AG09309 (cell line): ENCODE measurements around the gene EFR3B.

Experiments
- DNase-seq: peaks from one replicate; pipeline ENCODE4 v3.0.0-alpha.2; 2010; ENCODE audit warnings: low read depth
- H3K4me3 ChIP-seq: 2 replicates; pipeline ENCODE4 v1.5.1; 2011; ENCODE audit warnings: mild to moderate bottlenecking, low read depth, low read length, moderate library complexity; ENCODE audit not compliant: control insufficient read depth
- TF ChIP-seq, protein P1 (sequence below): IDR thresholded peaks from 2 replicates; pipeline ENCODE4 v1.5.1; 2011; ENCODE audit warnings: mild to moderate bottlenecking, low read depth, low read length, inconsistent platforms; ENCODE audit not compliant: insufficient read depth, control insufficient read depth; ENCODE audit errors: missing control alignments

Gene EFR3B

GRCh38 chr2:25076749-25077148, 34.9 kb downstream of the EFR3B start:
- no peak for DNase-seq
- H3K4me3 ChIP-seq, result no peak overlapping the region
- TF ChIP-seq, protein P1, sequence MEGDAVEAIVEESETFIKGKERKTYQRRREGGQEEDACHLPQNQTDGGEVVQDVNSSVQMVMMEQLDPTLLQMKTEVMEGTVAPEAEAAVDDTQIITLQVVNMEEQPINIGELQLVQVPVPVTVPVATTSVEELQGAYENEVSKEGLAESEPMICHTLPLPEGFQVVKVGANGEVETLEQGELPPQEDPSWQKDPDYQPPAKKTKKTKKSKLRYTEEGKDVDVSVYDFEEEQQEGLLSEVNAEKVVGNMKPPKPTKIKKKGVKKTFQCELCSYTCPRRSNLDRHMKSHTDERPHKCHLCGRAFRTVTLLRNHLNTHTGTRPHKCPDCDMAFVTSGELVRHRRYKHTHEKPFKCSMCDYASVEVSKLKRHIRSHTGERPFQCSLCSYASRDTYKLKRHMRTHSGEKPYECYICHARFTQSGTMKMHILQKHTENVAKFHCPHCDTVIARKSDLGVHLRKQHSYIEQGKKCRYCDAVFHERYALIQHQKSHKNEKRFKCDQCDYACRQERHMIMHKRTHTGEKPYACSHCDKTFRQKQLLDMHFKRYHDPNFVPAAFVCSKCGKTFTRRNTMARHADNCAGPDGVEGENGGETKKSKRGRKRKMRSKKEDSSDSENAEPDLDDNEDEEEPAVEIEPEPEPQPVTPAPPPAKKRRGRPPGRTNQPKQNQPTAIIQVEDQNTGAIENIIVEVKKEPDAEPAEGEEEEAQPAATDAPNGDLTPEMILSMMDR, result no peak

DNA sequence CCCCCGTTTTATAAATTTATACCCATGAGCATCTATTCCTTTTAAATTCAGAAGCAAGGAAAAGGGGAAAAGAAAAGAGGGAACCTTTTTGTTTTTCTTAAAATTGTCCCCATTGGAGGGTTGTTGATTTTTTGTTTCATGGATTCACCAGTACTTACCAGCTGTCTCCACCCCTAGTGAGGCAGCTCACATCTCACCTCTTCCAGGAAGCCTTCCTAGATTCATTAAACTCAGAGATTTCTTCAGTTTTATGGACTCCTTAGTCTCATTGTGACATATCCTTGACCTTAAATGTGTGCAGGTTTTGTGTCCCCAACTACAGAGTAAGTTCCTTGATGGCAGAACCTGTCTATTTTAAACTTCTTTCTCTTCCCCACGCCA, 35.9 kb downstream of the EFR3B start:
- H3K4me3 ChIP-seq, result no peak overlapping the region
- DNase-seq, result no peak
- TF ChIP-seq, protein P1, result no peak

DNA sequence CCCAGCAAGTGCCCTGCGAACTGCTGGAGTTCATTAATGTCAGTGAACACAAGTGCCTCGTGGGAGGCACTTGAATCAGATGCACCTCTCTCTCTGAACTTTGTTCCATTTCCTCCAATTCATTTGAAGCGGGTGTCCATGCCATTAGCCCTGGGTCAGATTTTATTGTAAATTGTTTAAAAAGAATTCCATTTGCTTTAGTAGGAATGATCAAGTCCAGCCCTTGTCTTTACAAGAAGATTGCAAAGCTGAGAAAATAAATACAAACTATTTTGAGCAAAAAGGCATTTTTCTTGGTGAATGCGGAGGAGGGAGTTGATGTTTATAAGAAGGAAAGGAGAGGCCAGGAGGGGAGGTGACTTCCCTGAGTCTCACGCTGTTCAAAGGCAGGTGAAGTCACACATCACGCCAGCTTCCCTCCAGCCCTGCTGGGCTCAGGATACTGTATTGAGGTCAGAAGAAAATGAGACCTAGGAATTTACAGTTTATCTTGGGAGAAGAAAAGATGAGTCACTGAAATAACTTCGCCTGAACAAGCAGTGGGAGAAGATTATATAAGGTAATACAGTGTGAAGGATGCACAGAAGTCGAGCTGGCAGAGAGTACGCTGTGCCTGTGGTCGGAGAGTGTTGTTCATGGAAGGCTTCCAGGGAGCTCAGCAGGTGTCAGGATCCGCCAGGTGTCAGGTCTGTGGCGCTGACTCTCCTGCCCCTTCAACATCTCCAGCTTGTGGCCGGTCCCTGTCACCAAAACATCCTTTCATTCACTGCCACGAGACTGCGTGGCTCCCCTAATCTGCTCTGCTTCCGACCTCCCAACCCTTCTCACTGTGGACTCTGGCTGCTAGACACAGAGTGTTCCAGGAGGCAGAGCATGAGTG, 36.5 kb downstream of the EFR3B start:
- peak; percentile 35 for DNase-seq
- TF ChIP-seq, protein P1, result no peak
- H3K4me3 ChIP-seq, result no peak overlapping the region

- TF ChIP-seq, protein P1, result no peak
- DNase-seq, result no peak
- H3K4me3 ChIP-seq, result no peak overlapping the region
These were observed 37.3 kb downstream of the EFR3B start for GRCh38 chr2:25079050-25079635.

DNA sequence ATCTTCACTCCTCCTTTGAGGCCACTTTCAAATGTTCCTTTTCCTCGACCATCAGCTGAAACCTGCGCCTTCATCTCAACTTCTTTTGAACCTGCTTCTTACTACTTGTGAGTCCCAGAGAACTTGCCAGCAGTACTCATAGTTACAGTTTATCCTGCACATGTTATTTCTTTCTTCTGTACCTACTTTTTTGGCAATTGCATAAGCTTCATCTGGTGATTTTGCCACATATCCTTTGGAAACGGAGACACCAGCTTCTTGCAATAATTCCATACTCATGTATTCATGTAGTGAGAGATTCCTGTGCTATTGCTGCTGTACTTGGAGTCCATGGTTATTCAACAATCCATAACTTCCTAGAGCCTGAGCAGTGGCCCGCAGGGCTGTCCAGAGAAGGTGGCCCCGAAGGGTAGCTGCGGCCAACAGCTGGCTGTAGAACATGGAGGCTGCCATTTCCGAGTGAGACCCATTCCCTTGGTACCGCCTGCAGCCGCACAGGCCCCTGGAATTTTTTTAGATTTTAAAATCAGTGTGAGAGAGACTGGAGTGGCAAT, 39.4 kb downstream of the EFR3B start:
- no peak overlapping the region for H3K4me3 ChIP-seq
- TF ChIP-seq, protein P1, result no peak
- DNase-seq, result no peak

- DNase-seq, result no peak
- TF ChIP-seq, protein P1, result no peak
- H3K4me3 ChIP-seq, result no peak overlapping the region
These were observed 40.2 kb downstream of the EFR3B start for GRCh38 chr2:25082002-25082622.
